ENCODE results near the gene CRYZL1.

CRYZL1 gene

DNA sequence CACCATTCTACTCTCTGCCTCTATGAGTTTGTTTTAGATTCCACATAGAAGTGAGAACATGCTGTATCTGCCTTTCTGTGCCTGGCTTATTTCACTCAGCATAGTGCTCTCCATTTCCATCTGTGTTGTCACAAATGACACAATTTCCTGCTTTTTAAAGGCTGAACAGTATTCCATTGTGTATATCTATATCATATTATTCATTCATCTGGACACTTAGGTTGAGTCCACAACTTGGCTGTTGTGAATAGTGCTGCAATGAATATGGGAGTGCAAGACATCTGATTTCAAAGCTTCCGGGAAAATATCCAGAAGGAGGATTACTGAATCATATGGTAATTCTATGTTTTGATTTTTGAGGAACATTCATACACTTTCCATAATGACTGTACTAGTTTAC is 33.0 kb downstream of the CRYZL1 start:
- no peak for TF ChIP-seq YY1 (IDR thresholded peaks at IDR 0.05; ENCODE audit: low read depth)
- TF ChIP-seq CEBPB (IDR thresholded peaks at IDR 0.05): no peak
- TF ChIP-seq FOXM1 (IDR thresholded peaks at IDR 0.05; ENCODE audit: borderline replicate concordance, low read depth): no peak
- no peak for TF ChIP-seq TCF12 (IDR thresholded peaks at IDR 0.05; ENCODE audit: low read depth)
- no peak for TF ChIP-seq ZBTB7A (IDR thresholded peaks at IDR 0.05; ENCODE audit: low read depth)

DNA sequence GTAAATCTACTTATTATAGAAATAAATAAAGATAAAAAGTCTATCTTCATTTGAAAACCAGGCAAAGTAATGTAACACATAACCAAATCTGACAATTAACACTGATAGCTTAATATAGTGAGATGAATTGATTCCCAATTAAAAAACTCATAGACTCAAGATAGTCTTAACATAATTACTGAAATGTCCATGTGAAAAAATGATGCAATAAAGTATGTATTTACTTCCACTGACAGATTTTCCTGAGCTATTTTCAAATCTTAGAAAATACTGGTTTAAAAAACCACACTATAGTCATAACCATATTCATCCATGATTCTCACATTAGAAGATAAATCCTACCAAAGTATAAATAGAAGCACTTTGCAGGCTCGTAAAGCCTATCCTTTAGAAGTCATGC is 43.5 kb downstream of the CRYZL1 start:
- TF ChIP-seq FOXM1 (IDR thresholded peaks at IDR 0.05; ENCODE audit: borderline replicate concordance, low read depth) (no peak), TCF12 (IDR thresholded peaks at IDR 0.05; ENCODE audit: low read depth) (no peak), CEBPB (IDR thresholded peaks at IDR 0.05) (no peak), RAD21 (IDR thresholded peaks at IDR 0.05; ENCODE audit: low read depth) (no peak), ZBTB7A (IDR thresholded peaks at IDR 0.05; ENCODE audit: low read depth) (no peak), TAF1 (IDR thresholded peaks at IDR 0.05; ENCODE audit: low read depth) (no peak)
- TF ChIP-seq, protein P1, sequence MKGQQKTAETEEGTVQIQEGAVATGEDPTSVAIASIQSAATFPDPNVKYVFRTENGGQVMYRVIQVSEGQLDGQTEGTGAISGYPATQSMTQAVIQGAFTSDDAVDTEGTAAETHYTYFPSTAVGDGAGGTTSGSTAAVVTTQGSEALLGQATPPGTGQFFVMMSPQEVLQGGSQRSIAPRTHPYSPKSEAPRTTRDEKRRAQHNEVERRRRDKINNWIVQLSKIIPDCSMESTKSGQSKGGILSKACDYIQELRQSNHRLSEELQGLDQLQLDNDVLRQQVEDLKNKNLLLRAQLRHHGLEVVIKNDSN (IDR thresholded peaks at IDR 0.05): no peak
- TF ChIP-seq, protein P2, sequence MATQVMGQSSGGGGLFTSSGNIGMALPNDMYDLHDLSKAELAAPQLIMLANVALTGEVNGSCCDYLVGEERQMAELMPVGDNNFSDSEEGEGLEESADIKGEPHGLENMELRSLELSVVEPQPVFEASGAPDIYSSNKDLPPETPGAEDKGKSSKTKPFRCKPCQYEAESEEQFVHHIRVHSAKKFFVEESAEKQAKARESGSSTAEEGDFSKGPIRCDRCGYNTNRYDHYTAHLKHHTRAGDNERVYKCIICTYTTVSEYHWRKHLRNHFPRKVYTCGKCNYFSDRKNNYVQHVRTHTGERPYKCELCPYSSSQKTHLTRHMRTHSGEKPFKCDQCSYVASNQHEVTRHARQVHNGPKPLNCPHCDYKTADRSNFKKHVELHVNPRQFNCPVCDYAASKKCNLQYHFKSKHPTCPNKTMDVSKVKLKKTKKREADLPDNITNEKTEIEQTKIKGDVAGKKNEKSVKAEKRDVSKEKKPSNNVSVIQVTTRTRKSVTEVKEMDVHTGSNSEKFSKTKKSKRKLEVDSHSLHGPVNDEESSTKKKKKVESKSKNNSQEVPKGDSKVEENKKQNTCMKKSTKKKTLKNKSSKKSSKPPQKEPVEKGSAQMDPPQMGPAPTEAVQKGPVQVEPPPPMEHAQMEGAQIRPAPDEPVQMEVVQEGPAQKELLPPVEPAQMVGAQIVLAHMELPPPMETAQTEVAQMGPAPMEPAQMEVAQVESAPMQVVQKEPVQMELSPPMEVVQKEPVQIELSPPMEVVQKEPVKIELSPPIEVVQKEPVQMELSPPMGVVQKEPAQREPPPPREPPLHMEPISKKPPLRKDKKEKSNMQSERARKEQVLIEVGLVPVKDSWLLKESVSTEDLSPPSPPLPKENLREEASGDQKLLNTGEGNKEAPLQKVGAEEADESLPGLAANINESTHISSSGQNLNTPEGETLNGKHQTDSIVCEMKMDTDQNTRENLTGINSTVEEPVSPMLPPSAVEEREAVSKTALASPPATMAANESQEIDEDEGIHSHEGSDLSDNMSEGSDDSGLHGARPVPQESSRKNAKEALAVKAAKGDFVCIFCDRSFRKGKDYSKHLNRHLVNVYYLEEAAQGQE (IDR thresholded peaks at IDR 0.05; ENCODE audit: low read depth): no peak
- TF ChIP-seq, protein P3, sequence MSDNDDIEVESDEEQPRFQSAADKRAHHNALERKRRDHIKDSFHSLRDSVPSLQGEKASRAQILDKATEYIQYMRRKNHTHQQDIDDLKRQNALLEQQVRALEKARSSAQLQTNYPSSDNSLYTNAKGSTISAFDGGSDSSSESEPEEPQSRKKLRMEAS (IDR thresholded peaks at IDR 0.05): no peak

DNA sequence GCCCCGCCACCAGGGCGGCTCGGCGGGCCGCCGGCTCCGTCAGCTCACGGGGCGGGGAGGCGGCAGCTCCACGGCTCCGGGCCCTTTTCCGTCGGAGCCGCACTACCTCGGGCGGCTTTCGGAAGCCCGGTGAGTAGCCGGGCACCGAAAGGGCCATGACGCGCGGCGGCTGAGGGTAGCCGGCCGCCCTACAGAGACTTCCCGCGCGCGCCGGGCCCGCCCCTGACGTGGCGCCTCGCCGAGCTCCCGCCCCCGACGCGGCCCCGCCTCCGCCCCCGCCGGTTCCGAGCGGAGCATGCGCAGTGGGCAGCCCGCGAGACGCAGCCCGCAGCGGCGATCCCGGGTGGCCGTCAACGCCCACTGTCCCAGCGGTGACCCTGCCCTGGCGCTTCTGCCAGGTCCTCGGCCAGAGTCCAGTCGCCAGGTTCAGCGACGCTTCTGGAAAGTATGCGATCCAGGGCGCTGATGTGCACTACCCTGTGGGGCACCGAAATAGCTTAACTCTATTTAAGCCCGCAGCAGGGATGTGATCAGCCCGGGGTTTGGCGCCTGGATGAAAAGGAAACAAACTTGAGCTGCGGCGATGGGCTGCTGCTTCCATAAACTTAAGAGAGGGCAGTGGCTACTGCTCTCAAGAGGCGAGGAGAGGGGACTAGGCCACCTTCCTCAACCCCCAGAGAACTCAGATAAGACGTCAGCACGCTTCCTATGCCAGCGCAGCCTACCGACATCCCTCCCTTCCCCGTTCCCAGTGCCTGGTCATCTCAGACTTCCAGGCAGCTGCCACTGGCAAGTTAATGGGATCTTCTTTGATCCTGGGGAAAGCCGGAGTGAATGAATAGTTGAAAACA is 52.8 kb downstream of the CRYZL1 start, which contains the start of gene DONSON:
DONSON (minus strand) TSS at position 200 of the 851 bp plus-strand sequence; CDS start at position 157, 43 bp downstream.
- TF ChIP-seq, protein P1 (IDR thresholded peaks at IDR 0.05): no peak
- TF ChIP-seq TAF1 (IDR thresholded peaks at IDR 0.05; ENCODE audit: low read depth) (peak; percentile 65; the same call in 1 of the 2 replicates), EGR1 (IDR thresholded peaks at IDR 0.05) (peak; percentile 73), RAD21 (IDR thresholded peaks at IDR 0.05; ENCODE audit: low read depth) (no peak), TEAD4 (IDR thresholded peaks at IDR 0.05) (no peak), YY1 (IDR thresholded peaks at IDR 0.05; ENCODE audit: low read depth) (no peak), CREB1 (IDR thresholded peaks at IDR 0.05; ENCODE audit: low read depth) (no peak), ZBTB7A (IDR thresholded peaks at IDR 0.05; ENCODE audit: low read depth) (no peak), CEBPB (IDR thresholded peaks at IDR 0.05) (no peak), NFIC (IDR thresholded peaks at IDR 0.05) (no peak), FOXM1 (IDR thresholded peaks at IDR 0.05; ENCODE audit: borderline replicate concordance, low read depth) (no peak), TCF12 (IDR thresholded peaks at IDR 0.05; ENCODE audit: low read depth) (peak; percentile 30; the same call in 1 of the 2 replicates), EP300 (IDR thresholded peaks at IDR 0.05; ENCODE audit: borderline replicate concordance) (no peak)
- TF ChIP-seq, protein P3 (IDR thresholded peaks at IDR 0.05): no peak; the same call in none of the 2 replicates
- TF ChIP-seq, protein P2 (IDR thresholded peaks at IDR 0.05; ENCODE audit: low read depth): no peak

DNA sequence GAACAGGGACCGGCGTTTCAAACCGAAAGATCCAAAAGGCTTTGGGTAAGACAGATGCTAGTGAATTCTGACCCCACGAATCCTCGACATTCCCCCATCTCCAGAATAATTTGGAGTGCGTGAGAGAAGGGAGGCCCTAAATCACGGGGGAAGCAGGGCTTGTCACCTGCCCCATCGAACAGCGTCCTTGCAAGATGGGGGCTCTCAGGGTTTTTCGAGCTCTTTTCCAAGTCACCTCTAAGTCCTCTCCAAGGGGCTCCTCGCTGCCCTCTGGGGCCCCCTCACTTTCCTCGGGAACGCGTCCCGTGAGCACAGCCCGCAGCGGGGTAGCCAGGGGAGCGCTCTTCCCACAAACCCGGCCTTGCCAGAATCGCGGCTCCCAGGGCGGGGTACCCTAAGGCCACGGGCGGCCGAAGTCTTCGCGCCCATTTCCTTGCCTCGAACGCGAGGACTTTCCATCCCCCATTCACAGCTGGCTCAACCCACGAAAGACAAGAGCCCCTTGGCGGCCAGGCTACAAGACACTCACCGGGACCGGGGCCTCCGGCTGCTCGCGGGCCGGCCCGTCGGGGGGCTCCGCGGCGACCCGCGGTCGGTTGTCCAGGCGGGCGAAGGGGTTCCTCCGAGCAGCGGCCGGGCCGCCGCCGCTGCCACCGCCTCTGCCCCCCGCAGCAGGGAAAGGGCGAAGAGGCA is 53.6 kb downstream of the CRYZL1 start:
- no peak for TF ChIP-seq EGR1 (IDR thresholded peaks at IDR 0.05)
- TF ChIP-seq YY1 (IDR thresholded peaks at IDR 0.05; ENCODE audit: low read depth): no peak
- TF ChIP-seq, protein P3 (IDR thresholded peaks at IDR 0.05): peak; percentile 48

DNA sequence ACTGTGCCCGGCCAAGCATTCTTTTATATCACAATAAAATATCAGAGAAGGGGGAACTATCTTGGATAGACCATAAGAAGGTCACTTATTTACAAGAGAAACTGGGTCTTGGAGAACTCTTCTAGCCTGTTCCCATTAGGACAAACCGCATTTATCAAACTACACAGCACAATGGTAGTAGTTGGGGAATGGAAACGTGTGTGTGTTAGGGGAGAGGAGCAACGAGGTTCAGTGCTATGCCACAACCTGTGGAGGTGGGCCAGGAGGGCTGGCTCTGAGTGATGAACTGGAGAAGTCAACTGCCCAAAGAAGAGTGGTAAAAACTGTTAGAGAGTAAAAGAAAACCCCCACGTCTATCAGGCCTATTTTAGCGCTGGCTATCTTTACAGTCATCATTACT is 54.6 kb downstream of the CRYZL1 start:
- TF ChIP-seq FOXM1 (IDR thresholded peaks at IDR 0.05; ENCODE audit: borderline replicate concordance, low read depth) (no peak), TAF1 (IDR thresholded peaks at IDR 0.05; ENCODE audit: low read depth) (no peak), YY1 (IDR thresholded peaks at IDR 0.05; ENCODE audit: low read depth) (no peak), EP300 (IDR thresholded peaks at IDR 0.05; ENCODE audit: borderline replicate concordance) (no peak), RAD21 (IDR thresholded peaks at IDR 0.05; ENCODE audit: low read depth) (no peak)
- TF ChIP-seq, protein P1 (IDR thresholded peaks at IDR 0.05): no peak

Measured in Ishikawa (cell line).